Neural progenitor cell (in vitro differentiated cells): ENCODE measurements around the gene SLMAP.

Source experiments
- EZH2 ChIP-seq: fragments of 200-600 bp; sonication (generic); IDR thresholded peaks from 2 replicates; pipeline ENCODE4 v1.6.1; 2017; ENCODE audit warnings: antibody characterized with exemption, mild to moderate bottlenecking, moderate library complexity
- EZH2phosphoT487 ChIP-seq: fragments of 200-600 bp; sonication (generic); IDR thresholded peaks from 2 replicates; pipeline ENCODE4 v1.6.1; 2017; ENCODE audit warnings: antibody characterized with exemption
- TF ChIP-seq, protein P1 (sequence below): fragments of 200-600 bp; sonication (generic); IDR thresholded peaks from 2 replicates; pipeline ENCODE4 v1.5.1; 2017; ENCODE audit warnings: antibody characterized with exemption, mild to moderate bottlenecking

DNA sequence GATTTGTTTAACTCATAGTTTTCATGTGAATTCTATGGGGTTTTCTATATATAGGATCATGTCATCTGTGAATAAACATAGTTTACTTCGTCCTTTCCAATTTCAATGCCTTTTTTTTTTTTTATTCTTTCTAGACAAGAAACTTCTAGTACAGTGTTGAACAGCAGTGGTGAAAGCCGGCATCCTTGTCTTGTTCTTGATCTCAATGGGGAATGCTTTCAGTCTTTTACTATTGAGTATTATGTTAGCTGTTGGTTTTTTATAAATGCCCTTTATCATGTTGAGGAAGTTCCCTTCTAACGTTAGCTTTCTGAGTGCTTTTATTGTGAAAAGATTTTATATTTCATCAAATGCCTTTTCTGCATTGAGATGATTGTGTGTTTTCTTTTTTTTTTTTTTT lies 69.0 kb downstream of the SLMAP start:
- TF ChIP-seq, protein P1, sequence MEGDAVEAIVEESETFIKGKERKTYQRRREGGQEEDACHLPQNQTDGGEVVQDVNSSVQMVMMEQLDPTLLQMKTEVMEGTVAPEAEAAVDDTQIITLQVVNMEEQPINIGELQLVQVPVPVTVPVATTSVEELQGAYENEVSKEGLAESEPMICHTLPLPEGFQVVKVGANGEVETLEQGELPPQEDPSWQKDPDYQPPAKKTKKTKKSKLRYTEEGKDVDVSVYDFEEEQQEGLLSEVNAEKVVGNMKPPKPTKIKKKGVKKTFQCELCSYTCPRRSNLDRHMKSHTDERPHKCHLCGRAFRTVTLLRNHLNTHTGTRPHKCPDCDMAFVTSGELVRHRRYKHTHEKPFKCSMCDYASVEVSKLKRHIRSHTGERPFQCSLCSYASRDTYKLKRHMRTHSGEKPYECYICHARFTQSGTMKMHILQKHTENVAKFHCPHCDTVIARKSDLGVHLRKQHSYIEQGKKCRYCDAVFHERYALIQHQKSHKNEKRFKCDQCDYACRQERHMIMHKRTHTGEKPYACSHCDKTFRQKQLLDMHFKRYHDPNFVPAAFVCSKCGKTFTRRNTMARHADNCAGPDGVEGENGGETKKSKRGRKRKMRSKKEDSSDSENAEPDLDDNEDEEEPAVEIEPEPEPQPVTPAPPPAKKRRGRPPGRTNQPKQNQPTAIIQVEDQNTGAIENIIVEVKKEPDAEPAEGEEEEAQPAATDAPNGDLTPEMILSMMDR: no peak
- TF ChIP-seq EZH2: no peak
- TF ChIP-seq EZH2phosphoT487: no peak
